GM12872 (cell line): ENCODE measurements around the gene SYTL3.

Experiments used
- CTCF ChIP-seq: IDR thresholded peaks from 3 replicates; pipeline ENCODE4 v1.5.1; 2011; ENCODE audit warnings: low read depth, mild to moderate bottlenecking, low read length, moderate library complexity; ENCODE audit not compliant: insufficient read depth

SYTL3 gene

GRCh38 chr6:158774717-158775449, 125.0 kb downstream of the SYTL3 start:
- no peak for TF ChIP-seq CTCF

GRCh38 chr6:158775832-158776231, 126.0 kb downstream of the SYTL3 start:
- TF ChIP-seq CTCF = no peak

DNA sequence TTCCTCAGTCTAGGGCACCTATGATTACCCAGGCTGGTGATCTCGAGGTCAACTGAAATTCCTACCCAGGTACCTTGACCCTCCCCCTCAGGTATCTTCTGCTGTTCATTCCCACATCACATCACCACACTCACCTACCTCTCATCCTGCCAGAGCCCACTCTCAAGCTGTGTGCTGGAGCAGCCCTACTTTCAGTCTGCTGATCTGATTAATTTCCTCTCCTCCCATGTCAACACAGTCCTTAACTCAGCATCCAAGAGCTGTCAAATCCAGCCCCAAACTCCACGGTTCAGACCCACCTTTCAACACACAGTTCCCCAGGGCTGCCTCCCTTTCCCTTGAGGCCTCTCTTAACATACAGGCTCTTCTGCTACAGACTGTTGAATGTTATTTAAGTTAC, 126.9 kb downstream of the SYTL3 start:
- no peak for TF ChIP-seq CTCF

DNA sequence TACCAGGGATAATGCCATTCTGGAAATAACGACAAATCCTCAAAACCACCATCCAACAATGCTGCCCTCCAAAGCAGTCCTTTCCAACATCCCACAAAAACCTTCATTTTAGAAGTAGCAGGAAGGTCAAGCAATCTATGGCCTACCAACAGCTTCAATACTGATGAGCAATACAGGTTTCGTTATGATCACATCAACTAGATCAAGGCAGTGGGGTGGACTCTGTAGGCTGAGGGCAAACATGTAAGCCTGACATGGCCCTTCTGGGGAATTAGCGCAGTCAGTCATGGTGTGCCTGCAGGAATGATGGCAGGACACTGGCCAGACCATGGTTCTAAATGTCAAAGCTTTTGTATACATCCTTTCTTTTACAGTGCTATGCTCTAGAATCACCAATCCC, 127.7 kb downstream of the SYTL3 start:
- no peak for TF ChIP-seq CTCF

DNA sequence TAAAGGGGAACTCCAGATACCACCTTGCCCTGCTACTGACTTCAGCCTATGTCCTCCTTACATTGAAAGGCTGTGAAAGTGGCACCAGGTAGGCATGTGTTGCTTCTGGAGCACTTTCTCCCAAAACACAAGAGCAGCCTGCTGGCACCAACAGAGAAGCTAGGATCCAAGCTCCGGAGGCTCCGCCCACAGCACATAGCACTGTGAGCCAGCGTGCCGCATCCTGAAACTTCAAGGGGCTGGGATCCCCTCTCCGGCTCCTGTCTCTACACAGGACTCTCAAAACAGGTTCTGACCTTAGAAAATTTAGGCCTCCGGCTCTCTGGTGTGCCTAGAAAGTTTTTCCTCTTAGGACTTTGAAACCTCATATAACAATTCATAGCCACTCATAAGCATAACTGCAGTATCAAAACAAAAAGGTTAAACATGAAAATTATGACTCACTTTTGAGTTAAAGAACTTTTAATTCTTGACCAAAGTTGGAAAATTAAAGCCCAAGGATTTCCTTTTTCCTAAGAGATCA, 128.2 kb downstream of the SYTL3 start:
- no peak for TF ChIP-seq CTCF

GRCh38 chr6:158780246-158780884, 130.5 kb downstream of the SYTL3 start:
- no peak for TF ChIP-seq CTCF

GRCh38 chr6:158780988-158781691, 131.3 kb downstream of the SYTL3 start:
- no peak for TF ChIP-seq CTCF
